A673 (cell line): ENCODE data around the gene MPPE1. TPM values are rescaled to one million over a fixed set of nuclear protein-coding genes. Genes with fewer than 3 reads are reported as not detected.

Experiments used
- BruUV-seq: library from RNA; stranded (reverse); fragments of 400-500 nt; replicated peaks from 2 replicates; lab custom pipeline; 2021; lab: Mats Ljungman, UMichigan
- CTCF ChIA-PET: fragments of 300-600 bp; sonication (Branson Sonifier 250); formaldehyde crosslinking; loops from one replicate; lab custom pipeline; 2022; ENCODE audit warnings: antibody characterized with exemption; lab: Charles Lee
- POLR2A ChIA-PET: fragments of 300-600 bp; sonication (Branson Sonifier 250); formaldehyde crosslinking; loops from one replicate; lab custom pipeline; 2022; ENCODE audit warnings: antibody characterized with exemption; ENCODE audit not compliant: low non-redundant PET; lab: Charles Lee
- DNase-seq: peaks from one replicate; pipeline ENCODE4 v3.0.0-alpha.2; 2015; ENCODE audit warnings: low spot score
- H3K27ac ChIP-seq: fragments of 200-600 bp; sonication (generic); 2 replicates; pipeline ENCODE4 v1.5.1; 2016; ENCODE audit warnings: mixed run types, low read depth, mild to moderate bottlenecking, mixed read lengths, antibody characterized with exemption, low read length; ENCODE audit not compliant: poor library complexity, severe bottlenecking
- H3K27me3 ChIP-seq: fragments of 200-600 bp; sonication (generic); replicated peaks from 2 replicates; pipeline ENCODE4 v1.6.1; 2017; ENCODE audit warnings: mixed run types, low read depth, mild to moderate bottlenecking, mixed read lengths, antibody characterized with exemption, low read length; ENCODE audit not compliant: insufficient read depth, poor library complexity
- H3K36me3 ChIP-seq: fragments of 200-600 bp; sonication (generic); 2 replicates; pipeline ENCODE4 v1.6.1; 2016; ENCODE audit warnings: mixed run types, mild to moderate bottlenecking, mixed read lengths, antibody characterized with exemption, low read length; ENCODE audit not compliant: insufficient read depth, poor library complexity, severe bottlenecking
- H3K4me1 ChIP-seq: fragments of 200-600 bp; sonication (generic); 2 replicates; pipeline ENCODE4 v1.6.1; 2017; ENCODE audit warnings: mixed run types, mild to moderate bottlenecking, mixed read lengths, antibody characterized with exemption, low read length; ENCODE audit not compliant: insufficient read depth, poor library complexity, severe bottlenecking
- H3K4me3 ChIP-seq: fragments of 200-600 bp; sonication (generic); 2 replicates; pipeline ENCODE4 v1.5.1; 2016; ENCODE audit warnings: low read depth, mixed run types, mild to moderate bottlenecking, mixed read lengths, low read length; ENCODE audit not compliant: poor library complexity, severe bottlenecking
- H3K9me3 ChIP-seq: fragments of 200-600 bp; sonication (generic); 2 replicates; pipeline ENCODE4 v1.6.1; 2016; ENCODE audit warnings: mixed run types, low read depth, mild to moderate bottlenecking, mixed read lengths, antibody characterized with exemption, low read length; ENCODE audit not compliant: poor library complexity, severe bottlenecking
- EZH2 ChIP-seq: fragments of 200-600 bp; sonication (generic); IDR thresholded peaks from 2 replicates; pipeline ENCODE4 v1.6.1; 2017; ENCODE audit warnings: borderline replicate concordance, low read depth, mild to moderate bottlenecking, mixed read lengths, antibody characterized with exemption, low read length; ENCODE audit not compliant: poor library complexity, severe bottlenecking
- intact Hi-C: fragments of 100-400 bp; cut with micrococcal nuclease; formaldehyde crosslinking; loops from one replicate; pipeline ENCODE4 v1.10.0; 2022; ENCODE audit not compliant: unreplicated experiment
- total RNA-seq: library from RNA; stranded (reverse); gene quantifications from 2 replicates; pipeline ENCODE4 v1.2.3, GENCODE V29; 2021
- TF ChIP-seq, protein P1 (sequence below): fragments of 300-800, 200-600 bp; sonication (generic); conservative IDR thresholded peaks from 2 replicates; pipeline ENCODE4 v1.5.1; 2017; ENCODE audit warnings: low read depth, mild to moderate bottlenecking, antibody characterized with exemption, low read length, moderate library complexity, mixed read lengths

The MPPE1 gene
- total RNA-seq, 1 experiment from 2014 or later: 17.6 TPM

GRCh38 chr18:11880586-11881304, 27.4 kb downstream of the MPPE1 start:
- H3K27ac ChIP-seq: no peak overlapping the region
- H3K36me3 ChIP-seq: no peaks in the 10 kb centered on the region
- H3K4me1 ChIP-seq: no peaks in the 10 kb centered on the region
- H3K9me3 ChIP-seq: no peaks in the 10 kb centered on the region
- H3K27me3 ChIP-seq: no peaks in the 10 kb centered on the region
- POLR2A ChIA-PET: no interaction called here
- H3K4me3 ChIP-seq: no peak overlapping the region
- no TSS peak for BruUV-seq
- TF ChIP-seq, protein P1, sequence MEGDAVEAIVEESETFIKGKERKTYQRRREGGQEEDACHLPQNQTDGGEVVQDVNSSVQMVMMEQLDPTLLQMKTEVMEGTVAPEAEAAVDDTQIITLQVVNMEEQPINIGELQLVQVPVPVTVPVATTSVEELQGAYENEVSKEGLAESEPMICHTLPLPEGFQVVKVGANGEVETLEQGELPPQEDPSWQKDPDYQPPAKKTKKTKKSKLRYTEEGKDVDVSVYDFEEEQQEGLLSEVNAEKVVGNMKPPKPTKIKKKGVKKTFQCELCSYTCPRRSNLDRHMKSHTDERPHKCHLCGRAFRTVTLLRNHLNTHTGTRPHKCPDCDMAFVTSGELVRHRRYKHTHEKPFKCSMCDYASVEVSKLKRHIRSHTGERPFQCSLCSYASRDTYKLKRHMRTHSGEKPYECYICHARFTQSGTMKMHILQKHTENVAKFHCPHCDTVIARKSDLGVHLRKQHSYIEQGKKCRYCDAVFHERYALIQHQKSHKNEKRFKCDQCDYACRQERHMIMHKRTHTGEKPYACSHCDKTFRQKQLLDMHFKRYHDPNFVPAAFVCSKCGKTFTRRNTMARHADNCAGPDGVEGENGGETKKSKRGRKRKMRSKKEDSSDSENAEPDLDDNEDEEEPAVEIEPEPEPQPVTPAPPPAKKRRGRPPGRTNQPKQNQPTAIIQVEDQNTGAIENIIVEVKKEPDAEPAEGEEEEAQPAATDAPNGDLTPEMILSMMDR: no peak
- no peak for TF ChIP-seq EZH2
- intact Hi-C loops: no loop called here
- CTCF ChIA-PET: no interaction called here
- DNase-seq: no peak

GRCh38 chr18:11877497-11878135, 30.5 kb downstream of the MPPE1 start:
- H3K27ac ChIP-seq: no peak overlapping the region
- no peak for DNase-seq
- H3K4me1 ChIP-seq: no peaks in the 10 kb centered on the region
- no peaks in the 10 kb centered on the region for H3K9me3 ChIP-seq
- intact Hi-C loops: loop anchor here (10.0 kb wide), 1 partner anchor 223 kb away; no protein-coding TSS in a partner anchor
- no peaks in the 10 kb centered on the region for H3K27me3 ChIP-seq
- no TSS peak for BruUV-seq
- ChIA-PET POLR2A (no interaction called here), CTCF (no interaction called here)
- TF ChIP-seq, protein P1: no peak
- TF ChIP-seq EZH2: no peak
- no peak overlapping the region for H3K4me3 ChIP-seq
- no peaks in the 10 kb centered on the region for H3K36me3 ChIP-seq

DNA sequence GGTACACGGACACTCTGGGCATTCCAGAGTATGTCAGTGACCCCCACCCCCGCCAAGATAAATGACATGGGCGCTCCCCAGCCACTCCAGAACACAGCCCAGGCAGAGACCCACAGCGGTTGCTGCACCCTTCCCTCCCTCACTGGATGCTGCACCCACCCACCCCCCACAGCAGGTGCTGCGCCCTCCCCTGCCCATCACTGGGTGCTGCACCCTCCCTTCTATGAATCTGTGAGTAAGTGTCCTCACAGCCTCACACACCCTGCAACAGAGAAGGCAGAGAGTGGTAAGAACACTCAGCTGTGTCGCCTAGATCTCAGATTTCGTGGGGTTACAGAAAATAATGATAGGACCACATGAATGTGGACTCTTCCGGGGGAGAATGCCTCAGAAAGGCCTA, 33.4 kb downstream of the MPPE1 start:
- Histone ChIP-seq H3K9me3 (no peaks in the 10 kb centered on the region), H3K4me1 (no peaks in the 10 kb centered on the region), H3K36me3 (no peaks in the 10 kb centered on the region), H3K27me3 (peaks cover 15% of the 10 kb centered on the region), H3K27ac (no peak overlapping the region), H3K4me3 (no peak overlapping the region)
- ChIA-PET CTCF (no interaction called here), POLR2A (no interaction called here)
- no TSS peak for BruUV-seq
- no peak for DNase-seq
- intact Hi-C loops: loop anchor here (5.0 to 10.0 kb wide), 2 partner anchors 142 to 220 kb away; no protein-coding TSS in a partner anchor
- TF ChIP-seq, protein P1: no peak
- no peak for TF ChIP-seq EZH2
